HG02938 (cell line): ENCODE results near the gene AEBP2.
"Not testable (repeated sequence)": the region's sequence is repeated elsewhere in the genome, so short reads cannot be mapped to it uniquely, and the experiment has no call there.

ENCODE experiments used
- ATAC-seq: cut with Tn5 transposase; IDR thresholded peaks from one replicate; pipeline ENCODE4 v1.9.1; 2021; ENCODE audit warnings: mild to moderate bottlenecking, moderate library complexity; ENCODE audit not compliant: unreplicated experiment

Gene AEBP2

GRCh38 chr12:19451196-19451595, 11.9 kb downstream of the AEBP2 start:
- no peak for ATAC-seq

GRCh38 chr12:19453961-19454360, 14.7 kb downstream of the AEBP2 start:
- no peak for ATAC-seq

GRCh38 chr12:19454837-19455236, 15.5 kb downstream of the AEBP2 start:
- ATAC-seq: no peak

GRCh38 chr12:19456176-19456575, 16.9 kb downstream of the AEBP2 start:
- no peak for ATAC-seq

- no peak for ATAC-seq
Observed at GRCh38 chr12:19457561-19457960, 18.3 kb downstream of the AEBP2 start.

- no peak for ATAC-seq
Observed at GRCh38 chr12:19458733-19459132, 19.4 kb downstream of the AEBP2 start.

GRCh38 chr12:19461999-19462398, 22.7 kb downstream of the AEBP2 start:
- ATAC-seq: no peak

- no peak for ATAC-seq
Observed at GRCh38 chr12:19462406-19462805, 23.1 kb downstream of the AEBP2 start.

- no peak for ATAC-seq
Observed at GRCh38 chr12:19464192-19464580, 24.9 kb downstream of the AEBP2 start.

GRCh38 chr12:19465711-19466110, 26.4 kb downstream of the AEBP2 start:
- no peak for ATAC-seq

- no peak for ATAC-seq
Observed at GRCh38 chr12:19474147-19474546, 34.9 kb downstream of the AEBP2 start.

GRCh38 chr12:19475884-19476505, 36.7 kb downstream of the AEBP2 start:
- not testable (repeated sequence) for ATAC-seq

- no peak for ATAC-seq
Observed at GRCh38 chr12:19477071-19477470, 37.8 kb downstream of the AEBP2 start.

- ATAC-seq: no peak
Observed at GRCh38 chr12:19480459-19480858, 41.2 kb downstream of the AEBP2 start.

GRCh38 chr12:19482036-19482435, 42.7 kb downstream of the AEBP2 start:
- ATAC-seq: no peak

GRCh38 chr12:19482551-19483109, 43.3 kb downstream of the AEBP2 start:
- peak; percentile 84 for ATAC-seq

- no peak for ATAC-seq
Observed at GRCh38 chr12:19483727-19484126, 44.4 kb downstream of the AEBP2 start.

GRCh38 chr12:19484738-19485137, 45.4 kb downstream of the AEBP2 start:
- no peak for ATAC-seq

- ATAC-seq: no peak
Observed at GRCh38 chr12:19485240-19485639, 45.9 kb downstream of the AEBP2 start.

GRCh38 chr12:19489168-19489567, 49.9 kb downstream of the AEBP2 start:
- ATAC-seq: no peak

- ATAC-seq: no peak
Observed at GRCh38 chr12:19490908-19491307, 51.6 kb downstream of the AEBP2 start.

GRCh38 chr12:19491863-19492262, 52.6 kb downstream of the AEBP2 start:
- ATAC-seq: no peak
